Bronchial epithelial cell (primary cell): ENCODE measurements around the gene RAB11FIP5. TPM values are rescaled to one million over a fixed set of nuclear protein-coding genes. Genes with fewer than 3 reads are reported as not detected.

ENCODE experiments used
- DNase-seq: peaks from one replicate; pipeline ENCODE4 v3.0.0-alpha.2; 2010; ENCODE audit warnings: low read depth
- FAIRE-seq: peaks from 2 replicates; lab custom pipeline; 2011; peaks lifted over from hg19 to GRCh38; lab: Jason Lieb, UNC
- H3K27me3 ChIP-seq: 2 replicates; pipeline ENCODE4 v1.5.1; 2011; ENCODE audit warnings: low read length; ENCODE audit not compliant: control insufficient read depth, insufficient read depth
- H3K36me3 ChIP-seq: 2 replicates; pipeline ENCODE4 v1.5.1; 2011; ENCODE audit warnings: low read length; ENCODE audit not compliant: control insufficient read depth, insufficient read depth
- H3K4me3 ChIP-seq: 2 replicates; pipeline ENCODE4 v1.5.1; 2011; ENCODE audit warnings: mild to moderate bottlenecking, low read depth, low read length, control low read depth
- CTCF ChIP-seq: IDR thresholded peaks from 2 replicates; pipeline ENCODE4 v1.5.1; 2011; ENCODE audit warnings: mild to moderate bottlenecking, moderate library complexity, low read length, control low read depth, inconsistent platforms; ENCODE audit not compliant: insufficient read depth, severe bottlenecking
- total RNA-seq: library from RNA; depleted of rRNA; stranded (reverse); fragments of >200 nt; gene quantifications from 2 replicates; pipeline ENCODE4 v1.2.1, GENCODE V29; 2014

RAB11FIP5 gene
- total RNA-seq, 1 donor from 2014 or later = 19.5 TPM

DNA sequence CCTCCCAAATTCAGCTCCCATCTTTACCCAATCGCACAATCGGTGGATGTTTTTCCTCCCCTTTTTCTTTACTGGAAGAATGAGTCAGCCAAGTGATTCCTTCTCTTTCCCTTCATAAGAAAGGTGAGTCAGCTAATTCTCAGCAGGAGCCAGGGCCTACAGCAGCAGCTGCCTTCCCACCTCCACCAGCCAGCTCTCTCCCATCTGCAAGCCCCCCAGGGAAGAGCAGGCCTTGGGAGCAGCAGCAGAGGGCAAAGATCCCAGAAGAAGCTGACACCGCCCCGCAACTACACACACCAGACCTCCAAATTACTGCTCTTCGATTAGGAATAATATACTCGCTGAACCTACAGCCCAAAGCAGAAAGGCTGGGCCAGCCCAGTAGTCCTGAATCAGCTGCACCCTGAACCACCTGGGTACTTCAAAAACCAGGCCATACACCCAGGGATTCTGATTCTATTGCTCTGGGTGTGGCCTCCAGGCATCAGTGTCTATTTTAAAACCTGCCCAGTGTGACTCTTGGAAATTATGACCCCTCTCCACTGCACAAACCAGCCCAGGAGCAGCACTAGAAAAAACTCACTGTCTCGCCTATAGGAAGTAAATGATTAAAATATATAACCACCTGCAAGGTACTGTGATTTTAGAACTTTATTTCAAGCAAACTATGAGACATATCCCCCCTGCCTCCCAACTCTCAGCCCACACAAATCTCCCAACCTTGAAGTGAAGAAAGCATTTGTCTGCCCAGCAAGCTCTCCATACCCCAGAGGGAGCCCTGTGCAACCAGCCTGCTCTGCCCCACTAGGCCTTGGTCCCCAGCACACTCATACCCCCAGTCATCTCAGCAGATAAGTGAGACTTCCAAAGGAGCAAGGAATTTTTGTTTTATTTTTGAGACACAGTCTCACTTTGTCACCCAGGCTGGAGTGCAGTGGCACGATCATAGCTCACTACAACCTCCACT, 48.6 kb downstream of the RAB11FIP5 start:
- peak; percentile 82 for DNase-seq
- no peak for TF ChIP-seq CTCF
- Histone ChIP-seq H3K27me3 (no peaks in the 10 kb centered on the region), H3K36me3 (no peaks in the 10 kb centered on the region), H3K4me3 (no peak overlapping the region)
- FAIRE-seq = no peak

GRCh38 chr2:73063472-73063871, 49.3 kb downstream of the RAB11FIP5 start:
- Histone ChIP-seq H3K36me3 (no peaks in the 10 kb centered on the region), H3K27me3 (no peaks in the 10 kb centered on the region), H3K4me3 (no peak overlapping the region)
- no peak for TF ChIP-seq CTCF
- DNase-seq (no peak), FAIRE-seq (no peak)

DNA sequence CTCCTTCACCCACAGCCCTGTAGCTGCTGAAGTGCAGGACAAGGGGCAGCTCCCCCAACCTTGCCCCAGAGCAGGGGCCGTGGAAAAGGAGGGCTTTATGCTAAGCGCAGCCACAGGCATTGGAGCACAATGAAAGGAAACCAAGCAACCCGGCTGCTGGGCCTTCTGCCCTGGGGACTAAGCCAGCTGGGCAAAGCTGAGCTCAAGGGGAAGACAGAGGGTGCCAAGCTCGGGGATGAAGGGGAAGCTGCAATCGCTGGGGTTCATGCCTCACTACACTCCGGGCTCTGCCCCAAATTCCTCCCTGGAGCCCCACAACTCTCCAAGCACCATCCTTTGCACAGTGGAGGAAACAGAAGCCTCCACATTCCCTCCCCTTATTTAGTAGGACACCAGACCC, 53.6 kb downstream of the RAB11FIP5 start:
- TF ChIP-seq CTCF = no peak
- FAIRE-seq = no peak

DNA sequence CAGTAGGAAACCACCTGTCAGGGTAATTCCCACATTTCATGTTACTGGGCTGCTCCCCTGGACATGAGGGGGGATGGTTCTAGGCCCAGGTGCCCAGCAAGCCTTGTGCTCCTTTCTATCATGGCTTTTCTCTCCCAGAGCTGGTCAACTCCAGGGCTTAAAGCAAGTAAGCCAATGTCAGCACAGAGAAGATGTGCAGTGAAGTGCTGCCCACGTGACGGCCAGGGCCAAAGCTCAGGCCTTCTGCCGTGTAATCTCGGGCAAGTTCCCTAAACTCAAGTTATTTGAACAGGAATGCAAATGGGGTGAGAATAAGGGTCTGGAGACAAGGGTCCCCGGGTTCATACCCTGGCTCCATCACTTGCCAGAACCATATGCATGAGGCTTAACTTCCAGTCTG, 57.8 kb downstream of the RAB11FIP5 start:
- Histone ChIP-seq H3K27me3 (no peaks in the 10 kb centered on the region), H3K4me3 (no peak overlapping the region), H3K36me3 (peaks cover 2% of the 10 kb centered on the region)
- FAIRE-seq = peak; percentile 36
- DNase-seq = no peak
- TF ChIP-seq CTCF = no peak

More for the DNA sequence above, 53.6 kb downstream of the RAB11FIP5 start:
- H3K4me3 ChIP-seq = no peak overlapping the region
- no peak for DNase-seq
- no peaks in the 10 kb centered on the region for H3K27me3 ChIP-seq
- H3K36me3 ChIP-seq = peaks cover 2% of the 10 kb centered on the region

- DNase-seq = no peak
- no peaks in the 10 kb centered on the region for H3K27me3 ChIP-seq
- peaks cover 2% of the 10 kb centered on the region for H3K36me3 ChIP-seq
- H3K4me3 ChIP-seq = no peak overlapping the region
- FAIRE-seq = no peak
- TF ChIP-seq CTCF = no peak
Observed at GRCh38 chr2:73053316-73054114, 59.2 kb downstream of the RAB11FIP5 start.
